CD4-positive, alpha-beta T cell treated with Interleukin-2 at 100 ng/mL for 4 hours (primary cell): Measurements from ENCODE around the gene LGALS4.
"Not testable (repeated sequence)": the region's sequence is repeated elsewhere in the genome, so short reads cannot be mapped to it uniquely, and the experiment has no call there.

Experiments used
- DNase-seq: peaks from one replicate; pipeline ENCODE4 v3.0.0-alpha.2; 2020; ENCODE audit warnings: low spot score

LGALS4 gene

DNA sequence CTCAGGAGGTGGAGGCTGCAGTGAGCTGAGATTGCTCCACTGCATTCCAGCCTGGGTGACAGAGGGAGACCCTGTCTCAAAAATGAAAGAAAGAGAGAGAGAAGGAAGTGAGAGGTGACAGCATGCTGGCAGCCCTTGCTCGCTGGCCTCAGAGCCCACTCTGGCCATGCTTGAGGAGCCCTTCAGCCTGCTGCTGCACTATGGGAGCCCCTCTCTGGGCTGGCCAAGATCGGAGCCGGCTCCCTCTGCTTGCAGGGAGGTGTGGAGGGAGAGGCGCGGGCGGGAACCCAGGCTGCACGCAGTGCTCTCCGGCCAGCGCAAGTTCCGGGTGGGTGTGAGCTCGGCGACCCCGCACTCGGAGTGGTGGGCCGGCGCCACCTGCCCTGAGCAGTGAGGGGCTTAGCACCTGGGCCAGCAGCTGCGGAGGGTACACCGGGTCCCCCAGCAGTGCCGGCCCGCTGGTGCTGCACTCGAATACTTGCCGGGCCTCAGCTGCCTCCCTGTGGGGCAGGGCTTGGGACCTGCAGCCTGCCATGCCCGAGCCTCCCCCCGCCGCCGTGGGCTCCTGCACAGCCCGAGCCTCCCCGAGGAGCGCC, 8.6 kb upstream of the LGALS4 start:
- not testable (repeated sequence) for DNase-seq

DNA sequence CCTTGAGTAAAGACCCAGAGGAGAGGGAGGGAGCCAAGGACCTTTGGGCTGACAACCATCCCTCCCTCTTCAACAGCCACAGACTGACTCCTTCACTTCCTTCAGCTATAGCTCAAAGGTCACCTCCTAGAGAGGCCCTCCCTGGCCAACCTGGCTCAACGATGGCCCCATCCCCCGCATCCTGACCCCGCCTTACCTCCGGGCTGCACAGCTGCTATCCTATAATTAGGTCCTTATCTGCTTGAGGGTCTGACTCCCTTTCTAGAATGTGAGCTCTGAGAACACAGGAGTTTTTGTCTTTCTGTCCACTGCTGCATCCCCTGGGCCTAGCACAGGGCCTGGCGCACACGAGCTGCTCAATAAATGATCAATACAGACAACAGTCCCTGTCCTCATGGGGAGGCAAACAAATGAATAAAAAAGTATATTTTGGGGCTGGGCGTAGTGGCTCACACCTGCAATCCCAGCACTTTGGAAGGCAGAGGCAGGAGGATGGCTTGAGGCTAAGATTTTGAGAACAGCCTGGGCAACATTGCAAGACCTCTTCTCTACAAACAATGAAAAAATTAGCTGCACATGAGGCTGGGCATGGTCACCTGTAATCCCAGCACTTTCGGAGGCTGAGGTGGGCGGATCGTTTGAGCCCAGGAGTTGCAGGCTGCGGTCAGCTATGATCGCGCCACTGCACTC, 6.6 kb upstream of the LGALS4 start:
- no peak for DNase-seq

DNA sequence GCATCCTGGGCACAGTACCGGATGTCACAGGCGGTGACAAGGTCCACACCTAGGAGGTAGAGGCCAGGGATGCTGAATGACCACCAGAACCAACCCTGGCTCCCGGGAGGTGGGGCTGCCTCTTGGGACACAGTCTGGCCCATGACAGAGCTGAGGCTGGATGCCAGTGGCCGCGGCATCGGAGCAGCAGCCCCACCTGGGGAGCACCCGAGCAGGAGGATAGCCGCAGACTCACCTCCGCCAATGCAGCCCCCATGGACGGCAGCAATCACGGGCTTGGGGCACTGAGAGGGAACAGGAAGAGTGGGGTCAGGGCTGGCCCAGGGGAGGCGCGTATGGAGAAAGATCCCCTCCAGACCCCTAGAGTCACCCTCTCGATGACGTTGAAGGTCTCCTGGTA, 4.3 kb upstream of the LGALS4 start:
- DNase-seq, result no peak

DNA sequence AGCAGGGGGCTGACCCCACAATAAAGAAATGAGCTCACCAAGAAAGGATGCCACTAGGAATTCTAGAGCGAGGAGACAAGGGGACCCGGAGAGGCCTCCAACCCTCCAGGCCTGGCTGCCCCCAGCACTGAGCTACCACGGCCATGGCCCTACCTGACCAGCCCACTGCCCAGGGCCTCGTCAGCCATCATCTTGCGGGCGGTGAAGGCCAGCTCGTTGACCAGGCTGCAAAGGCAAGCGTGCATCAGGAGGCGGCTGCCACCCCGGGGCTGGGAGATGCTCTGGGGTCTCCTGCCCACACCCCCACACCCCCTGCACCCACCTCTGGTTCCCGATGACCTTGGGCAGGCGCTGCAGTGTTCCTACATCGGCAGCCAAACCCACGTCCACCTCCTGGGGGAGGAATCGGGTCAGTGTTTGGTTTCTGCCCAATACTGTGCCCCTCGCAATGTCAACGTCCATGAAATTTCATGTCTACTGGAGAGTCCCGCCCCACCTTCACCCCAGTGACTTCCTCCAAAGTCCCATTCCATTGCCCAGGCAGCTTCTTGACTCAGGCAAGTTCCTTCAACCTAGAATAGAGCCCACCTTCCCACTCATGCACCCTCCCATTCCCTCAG, 3.5 kb upstream of the LGALS4 start:
- DNase-seq, result no peak

DNA sequence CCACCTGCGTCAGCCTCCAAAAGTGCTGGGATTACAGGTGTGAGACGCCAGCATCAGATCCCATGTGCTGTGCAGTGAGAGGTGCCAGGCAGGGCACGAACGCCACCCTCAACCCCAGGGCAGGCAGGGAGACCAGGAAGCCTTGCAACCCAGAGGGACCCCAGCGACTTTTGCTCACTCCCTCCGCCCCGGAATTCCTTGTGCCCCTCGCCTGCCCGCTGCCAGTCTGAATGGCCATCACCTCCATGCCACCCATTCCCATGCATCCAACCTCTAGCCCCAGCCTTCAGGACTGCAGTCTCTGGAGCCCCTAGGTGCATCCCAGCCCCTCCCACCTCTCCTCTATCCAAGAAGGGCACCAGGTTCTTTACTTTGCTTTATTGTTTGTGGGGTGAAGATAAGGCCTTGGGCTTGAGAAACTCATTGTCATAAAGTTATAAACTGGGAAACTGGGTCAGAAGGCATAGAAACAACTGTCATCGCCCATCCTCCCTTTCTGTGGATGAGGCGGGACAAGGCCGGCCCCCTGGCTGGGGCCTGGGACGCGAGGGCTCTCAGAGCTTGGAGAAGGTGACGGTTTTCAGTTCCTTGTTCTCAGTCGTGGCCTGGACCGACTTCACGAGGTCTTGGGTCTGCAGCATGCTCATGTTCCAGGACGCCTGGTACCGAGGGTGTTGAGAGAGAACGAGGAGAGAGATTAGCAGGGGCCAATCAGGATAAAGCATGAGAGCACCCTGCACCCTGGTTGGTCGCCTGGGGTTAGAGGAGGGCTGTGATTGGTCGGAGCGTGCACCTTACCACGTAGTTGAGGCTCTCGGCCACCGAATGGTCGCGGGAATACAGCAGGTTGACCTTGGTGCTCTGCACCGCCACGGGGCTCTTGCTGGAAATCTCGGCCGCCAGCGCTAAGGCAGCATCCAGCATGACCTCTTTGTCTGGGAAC, 2.6 kb upstream of the LGALS4 start:
- DNase-seq, result no peak

DNA sequence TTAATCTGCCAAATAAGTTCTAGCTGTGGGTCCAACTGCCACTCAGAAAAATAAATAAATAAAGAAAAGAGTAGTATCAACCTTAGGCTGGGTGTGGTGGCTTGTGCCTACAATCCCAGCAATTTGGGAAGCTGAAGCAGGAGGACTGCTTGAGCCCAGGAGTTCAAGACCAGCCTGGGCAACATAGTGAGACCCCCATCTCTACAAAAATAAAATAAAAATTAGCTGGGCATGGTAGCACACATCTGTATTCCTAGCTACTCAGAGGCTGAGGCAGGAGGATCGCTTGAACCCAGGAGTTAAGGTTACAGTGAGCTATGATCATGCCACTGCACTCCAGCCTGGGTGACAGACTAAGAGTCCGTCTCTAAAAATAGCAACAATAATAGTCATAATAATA, 1.2 kb upstream of the LGALS4 start:
- DNase-seq, result not testable (repeated sequence)

DNA sequence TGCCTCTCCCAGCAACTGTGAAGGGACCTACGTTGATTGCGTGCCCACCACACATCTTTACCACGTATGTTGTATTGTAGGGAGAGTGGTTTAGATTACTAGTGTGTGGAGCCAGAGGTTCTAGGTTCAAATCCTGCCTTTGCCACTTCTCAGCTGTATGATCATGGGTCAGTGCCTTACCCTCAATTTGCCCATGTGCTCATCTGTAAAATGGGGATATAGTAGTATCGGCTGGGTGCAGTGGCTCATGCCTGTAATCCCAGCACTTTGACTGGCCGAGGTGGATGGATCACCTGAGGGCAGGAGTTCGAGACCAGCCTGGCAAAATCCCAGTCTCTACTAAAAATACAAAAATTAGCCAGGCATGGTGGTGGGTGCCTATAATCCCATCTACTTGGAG, 578 bp upstream of the LGALS4 start:
- DNase-seq, result no peak

DNA sequence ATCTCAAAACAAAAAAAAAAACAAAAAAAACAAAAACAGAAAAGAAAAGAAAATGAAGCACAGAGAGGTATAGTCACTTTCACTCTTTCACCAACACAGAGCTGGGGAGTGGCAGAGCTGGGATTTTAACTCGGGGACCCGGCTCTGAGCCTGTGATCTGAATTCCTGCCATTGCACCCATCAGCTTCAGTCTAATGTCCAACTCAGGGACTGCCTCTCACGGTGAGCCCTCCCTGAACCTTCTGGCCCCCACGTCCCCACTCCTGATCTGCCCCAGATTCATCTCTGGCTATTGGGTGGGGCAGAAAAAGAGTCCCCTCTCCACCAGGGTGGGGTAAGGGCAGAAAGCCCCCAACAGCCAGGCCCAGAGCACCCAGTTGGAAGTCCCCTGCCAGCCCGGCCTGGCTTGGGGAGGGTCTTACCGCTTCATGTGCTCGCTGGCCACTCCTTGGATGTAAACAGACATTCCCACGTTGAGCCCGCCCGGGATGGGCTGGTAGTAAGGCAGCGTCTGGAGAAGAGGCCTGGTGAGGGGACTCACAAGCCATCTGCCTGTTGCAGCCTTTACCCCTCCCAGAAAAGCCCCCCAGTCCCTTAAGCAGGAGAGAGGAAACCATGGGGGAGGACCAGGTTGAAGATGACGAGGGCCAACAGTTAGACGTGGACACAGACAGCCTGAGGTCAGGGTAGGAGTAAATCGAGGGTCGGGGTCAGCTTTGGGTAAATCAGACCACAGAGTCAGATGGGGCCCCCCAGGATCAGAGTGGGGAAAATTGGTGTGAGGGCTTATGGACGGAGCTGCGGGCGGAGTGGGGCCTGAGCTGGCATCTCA, 520 bp downstream of the LGALS4 start:
- no peak for DNase-seq

DNA sequence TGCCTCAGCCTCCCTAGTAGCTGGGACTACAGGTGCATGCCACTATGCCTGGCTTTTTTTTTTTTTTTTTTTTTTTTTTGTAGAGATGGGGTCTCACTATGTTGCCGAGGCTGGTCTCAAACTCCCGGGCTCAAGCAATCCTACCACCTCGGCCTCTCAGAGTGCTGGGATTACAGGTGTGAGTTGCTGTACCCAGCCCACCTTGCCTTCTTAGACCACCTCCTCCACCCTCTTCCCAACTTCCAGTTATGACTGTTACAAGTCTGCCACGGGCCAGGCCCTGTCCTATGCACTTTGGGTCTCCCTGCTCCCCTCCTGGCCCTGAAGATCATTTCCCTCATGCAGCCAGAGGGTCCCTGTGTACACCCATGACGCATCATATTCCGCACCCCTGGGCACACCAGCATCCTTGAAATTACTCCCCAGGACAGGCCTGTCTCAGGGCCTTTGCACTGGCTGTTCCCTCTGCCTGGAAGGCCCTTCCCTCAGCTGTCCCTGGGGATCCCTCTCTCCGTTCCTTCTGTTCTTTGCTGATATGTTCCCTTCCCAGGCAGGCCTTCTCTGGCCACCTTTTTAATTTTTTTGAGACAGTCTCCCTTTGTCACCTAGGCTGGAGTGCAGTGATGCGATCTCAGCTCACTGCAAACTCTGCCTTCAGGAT, 3.0 kb downstream of the LGALS4 start:
- DNase-seq, result no peak

DNA sequence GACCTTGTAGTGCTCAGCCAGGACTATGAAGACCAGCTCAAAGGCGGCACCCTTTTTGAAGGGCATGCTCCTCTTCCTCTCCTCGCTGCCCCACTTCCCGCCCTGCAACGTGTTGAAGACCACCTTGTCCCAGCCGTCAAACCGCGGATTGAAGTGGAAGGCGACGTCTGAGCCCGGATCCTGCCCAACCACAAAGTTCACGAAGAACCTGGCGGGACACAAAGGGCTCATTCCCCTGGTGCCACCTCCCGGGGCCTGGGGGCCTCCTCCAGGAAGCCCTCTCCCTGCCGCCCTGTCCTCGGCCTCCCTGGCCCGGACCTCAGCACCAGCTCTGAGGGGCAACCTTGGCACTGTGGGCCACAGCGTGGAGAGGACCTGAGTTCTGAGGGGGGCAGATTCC, 4.0 kb downstream of the LGALS4 start:
- no peak for DNase-seq

DNA sequence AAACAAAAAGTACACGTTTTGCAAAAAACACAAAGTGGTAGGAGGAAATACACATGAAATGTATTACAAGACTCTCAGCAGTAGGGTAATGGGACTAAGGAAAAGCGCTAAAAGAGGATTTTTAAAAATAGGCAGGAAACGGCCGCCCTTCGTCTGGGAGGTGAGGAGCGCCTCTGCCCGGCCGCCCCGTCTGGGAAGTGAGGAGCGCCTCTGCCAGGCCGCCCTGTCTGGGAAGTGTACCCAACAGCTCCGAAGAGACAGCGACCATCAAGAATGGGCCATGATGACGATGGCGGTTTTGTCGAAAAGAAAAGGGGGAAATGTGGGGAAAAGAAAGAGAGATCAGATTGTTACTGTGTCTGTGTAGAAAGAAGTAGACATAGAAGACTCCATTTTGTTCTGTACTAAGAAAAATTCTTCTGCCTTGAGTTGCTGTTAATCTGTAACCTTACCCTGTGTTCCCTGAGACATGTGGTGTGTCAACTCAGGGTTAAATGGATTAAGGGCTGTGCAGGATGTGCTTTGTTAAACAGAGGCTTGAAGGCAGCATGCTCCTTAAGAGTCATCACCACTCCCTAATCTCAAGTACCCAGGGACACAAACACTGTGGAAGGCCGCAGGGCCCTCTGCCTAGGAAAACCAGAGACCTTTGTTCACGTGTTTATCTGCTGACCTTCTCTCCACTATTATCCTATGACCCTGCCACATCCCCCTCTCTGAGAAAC, 5.2 kb downstream of the LGALS4 start:
- not testable (repeated sequence) for DNase-seq

DNA sequence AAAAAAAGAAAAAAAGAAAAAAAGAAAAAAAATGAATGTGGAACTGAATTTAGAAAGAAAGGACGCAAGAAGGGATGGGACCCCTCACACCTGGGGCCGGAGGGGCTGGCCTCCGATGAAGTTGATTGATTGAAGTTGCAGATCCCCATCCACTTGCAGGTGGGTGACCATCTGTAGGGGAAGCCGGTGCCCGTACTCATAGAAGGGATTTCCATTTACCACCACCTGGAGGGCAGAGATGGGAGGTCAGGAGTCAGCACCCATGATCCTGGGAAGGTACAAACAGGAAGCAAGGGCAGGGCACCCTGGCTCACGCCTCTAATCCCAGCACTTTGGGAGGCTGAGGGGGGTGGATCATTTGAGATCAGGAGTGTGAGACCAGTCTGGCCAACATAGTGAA, 6.4 kb downstream of the LGALS4 start:
- no peak for DNase-seq

DNA sequence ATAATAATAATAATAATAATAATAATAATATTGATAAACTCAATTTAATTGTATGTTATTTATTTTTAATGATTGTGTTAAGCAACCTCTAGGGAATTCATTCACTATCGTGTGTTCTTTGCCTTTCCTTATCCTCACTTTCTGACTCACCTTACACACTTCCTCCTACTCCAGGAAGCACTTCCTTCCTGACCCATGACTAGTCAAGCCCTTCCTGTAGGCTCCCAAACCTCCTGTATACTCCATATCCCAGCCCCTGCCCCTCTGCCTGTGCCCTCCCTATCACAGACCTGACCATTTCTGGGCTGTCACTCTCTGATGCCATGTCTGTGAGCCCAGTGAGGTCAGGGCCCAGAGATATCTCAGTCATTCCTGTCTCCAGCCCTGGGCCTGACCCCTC, 7.6 kb downstream of the LGALS4 start:
- no peak for DNase-seq

DNA sequence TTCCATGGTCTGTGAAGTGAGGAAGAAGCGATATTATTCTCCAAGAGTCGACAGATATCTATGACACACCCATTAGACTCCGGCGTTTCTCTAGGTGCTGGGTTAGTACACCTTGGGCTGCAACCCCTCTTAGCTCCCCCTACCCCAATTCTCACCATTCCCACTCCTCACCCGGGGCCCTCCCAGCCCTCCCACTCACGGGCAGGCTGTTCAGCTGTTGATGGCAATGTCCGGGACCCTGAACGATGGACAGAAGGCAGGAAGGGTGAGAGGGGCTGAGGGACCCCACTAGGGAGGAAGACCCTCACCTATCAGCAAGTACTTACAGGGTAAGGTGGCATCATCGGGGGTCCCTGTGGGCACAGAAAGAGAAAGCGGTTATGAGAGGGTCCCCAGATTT, 9.2 kb downstream of the LGALS4 start:
- DNase-seq, result no peak

DNA sequence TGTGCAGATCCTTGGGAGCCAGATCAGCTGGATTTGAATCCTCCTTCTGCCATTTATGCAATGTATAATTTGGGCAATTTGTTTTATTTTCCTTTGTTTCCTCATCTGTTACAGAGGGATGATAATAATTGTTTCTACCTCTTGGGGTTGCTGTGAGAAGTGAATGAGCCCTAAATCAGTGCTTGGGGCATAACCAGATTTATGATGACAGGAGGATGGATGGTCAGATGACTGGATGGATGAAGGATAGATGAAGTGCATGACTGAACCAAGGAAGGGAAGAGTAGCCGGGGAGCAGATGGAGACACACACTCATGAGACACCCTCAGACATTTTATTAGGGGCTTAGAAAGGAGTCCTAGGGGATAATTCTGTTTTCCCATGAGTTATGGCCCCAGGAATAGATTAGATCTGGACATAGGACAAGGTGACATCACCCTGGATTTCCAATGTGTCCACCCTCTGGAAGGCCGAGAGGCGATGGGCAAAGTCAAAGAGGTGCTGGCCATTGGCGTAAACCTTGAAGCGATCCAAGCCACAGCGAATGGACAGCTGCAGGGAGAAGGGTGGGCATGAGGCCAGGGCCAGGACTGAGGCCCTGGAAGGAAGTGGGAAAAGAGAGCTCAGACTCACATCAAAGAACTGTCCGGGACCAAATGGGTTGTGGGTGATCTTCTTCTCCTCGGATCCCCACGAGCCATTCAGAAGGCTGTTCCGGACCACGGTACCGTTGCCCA, 11.2 kb downstream of the LGALS4 start:
- no peak for DNase-seq

DNA sequence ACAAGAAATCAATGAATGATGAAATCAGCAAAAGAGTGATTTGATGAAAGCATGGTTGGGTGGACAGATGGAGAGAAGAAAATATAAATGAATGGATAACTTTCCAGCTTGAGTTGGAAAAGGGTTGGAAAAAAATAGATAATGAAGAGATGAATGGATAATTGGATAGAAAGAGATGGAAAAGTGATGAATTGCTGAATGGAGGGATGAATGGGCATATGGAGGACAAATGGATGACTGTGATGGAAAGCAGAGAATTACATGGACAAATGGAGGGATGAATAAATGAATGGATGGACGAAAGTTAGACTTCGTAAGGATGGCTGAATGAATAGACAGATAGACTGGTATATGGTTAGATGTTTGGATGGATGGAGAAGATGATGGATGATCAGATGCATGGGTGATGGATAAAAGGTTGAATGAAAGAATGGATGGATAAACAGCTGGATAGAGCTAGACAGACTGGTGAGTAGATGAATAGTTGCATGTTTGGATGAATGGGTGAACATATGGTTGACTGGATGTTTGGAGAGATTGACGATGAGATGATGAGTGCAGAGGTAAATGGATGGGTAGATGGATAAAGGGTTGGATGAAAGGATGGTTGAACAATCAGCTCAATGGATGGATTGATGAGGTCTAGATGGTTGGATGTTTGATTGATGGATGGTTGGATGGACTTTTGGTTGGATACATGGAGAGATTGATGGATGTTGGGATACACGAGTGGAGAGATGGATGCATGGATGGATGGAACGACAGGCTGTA, 12.0 kb downstream of the LGALS4 start:
- no peak for DNase-seq

DNA sequence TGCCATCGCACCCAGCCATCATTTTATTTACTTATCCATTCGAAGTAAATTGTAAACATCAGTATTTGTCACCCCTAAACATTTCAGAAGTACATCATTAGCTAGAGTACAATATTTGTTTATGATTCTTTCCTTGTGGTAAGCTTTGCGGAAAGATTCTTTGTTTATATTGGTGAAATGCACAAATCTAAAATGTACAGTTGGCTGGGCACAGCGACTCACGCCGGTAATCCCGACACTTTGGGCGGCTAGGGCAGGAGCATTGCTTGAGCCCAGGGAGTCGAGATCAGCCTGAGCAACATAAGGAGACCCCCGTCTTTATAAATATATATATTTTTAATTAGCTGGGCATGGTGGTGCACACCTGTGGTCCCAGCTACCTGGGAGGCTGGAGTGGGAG, 13.6 kb downstream of the LGALS4 start:
- no peak for DNase-seq

DNA sequence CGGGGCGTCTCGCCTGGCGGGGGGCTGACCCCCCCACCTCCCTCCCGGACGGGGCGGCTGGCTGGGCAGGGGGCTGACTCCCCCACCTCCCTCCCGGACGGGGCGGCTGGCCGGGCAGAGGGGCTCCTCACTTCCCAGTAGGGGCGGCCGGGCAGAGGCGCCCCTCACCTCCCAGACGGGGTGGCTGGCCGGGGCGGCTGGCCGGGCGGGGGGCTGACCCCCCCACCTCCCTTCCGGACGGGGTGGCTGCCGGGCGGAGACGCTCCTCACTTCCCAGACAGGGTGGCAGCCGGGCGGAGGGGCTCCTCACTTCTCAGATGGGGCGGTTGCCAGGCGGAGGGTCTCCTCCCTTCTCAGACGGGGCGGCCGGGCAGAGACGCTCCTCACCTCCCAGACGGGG, 15.0 kb downstream of the LGALS4 start:
- DNase-seq, result not testable (repeated sequence)

DNA sequence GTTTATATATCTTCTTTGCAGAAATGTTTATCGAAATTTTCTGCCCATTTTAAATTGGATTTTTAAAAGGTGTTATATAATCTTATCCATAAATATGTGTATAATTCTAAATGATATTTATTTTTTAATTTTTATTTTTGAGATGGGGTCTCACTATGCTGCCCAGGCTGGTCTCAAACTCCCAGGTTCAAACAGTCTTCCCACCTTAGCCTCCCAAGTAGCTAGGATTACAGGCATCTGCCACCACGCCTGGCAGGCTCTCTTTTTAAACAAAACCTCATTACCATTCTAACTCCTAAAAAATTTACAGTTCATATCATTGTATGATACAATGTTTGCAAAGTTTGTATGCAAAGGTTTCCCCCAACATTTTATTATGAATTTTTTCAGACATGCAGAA, 16.6 kb downstream of the LGALS4 start:
- DNase-seq, result no peak
